ENCODE measurements around the gene IL10.
A peak's percentile ranks its signal among the peaks of the same experiment; 100 is the strongest.

The IL10 gene

DNA sequence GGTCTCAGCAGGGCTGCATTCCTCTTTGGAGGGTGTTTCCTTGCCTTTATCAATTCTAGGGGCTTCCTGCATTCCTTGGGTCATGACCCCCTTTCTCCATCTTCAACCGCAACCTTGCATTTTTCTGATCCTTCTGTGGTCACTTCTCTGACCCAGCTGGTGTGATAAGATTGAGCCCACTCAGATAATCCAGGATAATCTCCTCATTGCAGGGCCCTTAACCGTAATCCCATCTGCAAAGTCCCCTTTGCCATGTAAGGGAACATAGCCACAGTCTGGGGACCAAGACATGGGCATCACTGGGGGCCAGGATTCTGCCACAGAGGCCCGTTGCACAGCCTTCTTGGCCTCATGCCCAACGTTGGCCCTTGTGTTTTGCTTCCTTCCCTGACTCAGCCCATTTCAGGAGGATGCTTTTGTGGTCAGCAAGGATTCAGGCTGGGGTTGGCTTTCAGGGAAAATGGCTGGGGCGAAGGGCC is 36.7 kb downstream of the IL10 start:
- no peaks in the 10 kb centered on the region for H3K27me3 ChIP-seq (ENCODE audit: control insufficient read depth in 3 of 3, insufficient read depth in 3 of 3, low read depth in 1 of 3, low read length in 3 of 3)
- no peak overlapping the region for H2AFZ ChIP-seq (ENCODE audit: low read length)
- no peak overlapping the region for H4K8ac ChIP-seq (ENCODE audit: low read depth, low read length)
- H2BK5ac ChIP-seq (ENCODE audit: low read length), result no peak overlapping the region
- no peaks in the 10 kb centered on the region for H3K79me1 ChIP-seq (ENCODE audit: low read depth, low read length)
- H2AK5ac ChIP-seq (ENCODE audit: low read depth, low read length), result no peak overlapping the region
- no peak overlapping the region for H3K4me3 ChIP-seq (ENCODE audit: low read length in 2 of 2)
- no peak overlapping the region for H2BK12ac ChIP-seq (ENCODE audit: low read length)
- peaks cover 31 to 44% of the 10 kb centered on the region in 2 donors for H3K36me3 ChIP-seq (replicated peaks in 1 of 2; ENCODE audit: control insufficient read depth in 2 of 2, insufficient read depth in 2 of 2, low read length in 2 of 2)
- no peak overlapping the region for H2BK120ac ChIP-seq (ENCODE audit: low read depth, low read length)
- no peak for DNase-seq (ENCODE audit: low spot score)
- no CpG with 5 or more reads among the region's 5 CpGs for WGBS, 2 donors (ENCODE audit: extremely low coverage in 2 of 2, insufficient read length in 2 of 2, insufficient replicate concordance in 1 of 2)
- no peak overlapping the region for H3K14ac ChIP-seq (ENCODE audit: low read length)
- no peak overlapping the region for H3K27ac ChIP-seq (replicated peaks; ENCODE audit: low read length)
- no peak overlapping the region for H4K91ac ChIP-seq (ENCODE audit: low read depth, low read length, poor library complexity)
- H3K4ac ChIP-seq (ENCODE audit: low read length), result no peak overlapping the region
- H2BK15ac ChIP-seq (ENCODE audit: low read length), result no peak overlapping the region
- no peak overlapping the region for H3K4me2 ChIP-seq (ENCODE audit: insufficient read depth, low read length, poor library complexity, severe bottlenecking)
- H3K9me3 ChIP-seq (replicated peaks in 1 of 2; ENCODE audit: control insufficient read depth in 2 of 2, insufficient read depth in 1 of 2, low read depth in 1 of 2, low read length in 2 of 2), result no peaks in the 10 kb centered on the region
- no peak overlapping the region for H3K23ac ChIP-seq (ENCODE audit: low read depth, low read length, poor library complexity)
- no peak overlapping the region for H3K9ac ChIP-seq (ENCODE audit: low read depth, low read length, poor library complexity)
- H3K18ac ChIP-seq (ENCODE audit: low read length), result no peak overlapping the region
- peaks cover 3 to 12% of the 10 kb centered on the region in 2 donors for H3K4me1 ChIP-seq (ENCODE audit: control insufficient read depth in 2 of 2, insufficient read depth in 1 of 2, low read depth in 1 of 2, low read length in 2 of 2)

DNA sequence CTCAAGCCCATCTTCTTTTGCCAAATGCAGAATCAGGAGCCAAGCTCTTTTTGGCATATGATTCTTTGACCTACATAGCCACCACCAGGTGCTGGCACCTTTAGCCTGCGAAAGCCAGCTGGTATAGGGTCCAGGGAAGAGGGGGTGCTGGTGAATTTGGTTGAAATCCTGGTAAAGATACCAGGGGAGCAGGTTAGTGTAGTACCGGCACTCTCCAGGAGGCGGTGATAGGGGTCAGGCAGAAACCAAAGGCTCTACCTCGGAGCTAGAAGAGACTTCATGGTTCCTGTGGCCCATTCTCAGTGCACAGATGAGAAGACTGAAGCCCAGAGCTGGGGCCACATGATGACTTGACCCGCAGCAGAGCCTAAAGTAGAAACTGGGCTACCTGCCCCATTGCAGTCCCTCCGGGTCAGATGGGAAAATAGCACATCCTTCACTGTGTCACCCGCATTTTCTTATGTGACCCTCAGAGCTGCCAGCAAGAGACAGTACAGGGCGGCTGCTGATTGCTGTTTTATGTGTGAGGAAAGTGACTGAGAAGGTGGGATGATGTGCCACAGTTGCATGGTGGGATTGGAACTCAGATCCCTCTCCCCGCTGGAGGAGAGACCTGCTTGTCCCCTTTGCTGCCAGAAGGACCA is 37.7 kb downstream of the IL10 start:
- peak; percentile 45 for DNase-seq (ENCODE audit: low spot score)
- H3K27me3 ChIP-seq (ENCODE audit: control insufficient read depth in 3 of 3, insufficient read depth in 3 of 3, low read depth in 1 of 3, low read length in 3 of 3), result no peaks in the 10 kb centered on the region
- H3K18ac ChIP-seq (ENCODE audit: low read length), result no peak overlapping the region
- no peak overlapping the region for H3K4ac ChIP-seq (ENCODE audit: low read length)
- no peak overlapping the region for H2BK12ac ChIP-seq (ENCODE audit: low read length)
- no peak overlapping the region for H3K27ac ChIP-seq (replicated peaks; ENCODE audit: low read length)
- H3K4me2 ChIP-seq (ENCODE audit: insufficient read depth, low read length, poor library complexity, severe bottlenecking), result no peak overlapping the region
- H3K23ac ChIP-seq (ENCODE audit: low read depth, low read length, poor library complexity), result no peak overlapping the region
- H2BK15ac ChIP-seq (ENCODE audit: low read length), result no peak overlapping the region
- no peak overlapping the region for H2AFZ ChIP-seq (ENCODE audit: low read length)
- H3K79me1 ChIP-seq (ENCODE audit: low read depth, low read length), result no peaks in the 10 kb centered on the region
- no peak overlapping the region for H3K4me3 ChIP-seq (ENCODE audit: low read length in 2 of 2)
- no peak overlapping the region for H4K8ac ChIP-seq (ENCODE audit: low read depth, low read length)
- H3K4me1 ChIP-seq (ENCODE audit: control insufficient read depth in 2 of 2, insufficient read depth in 1 of 2, low read depth in 1 of 2, low read length in 2 of 2), result peaks cover 3 to 12% of the 10 kb centered on the region in 2 donors
- H3K9ac ChIP-seq (ENCODE audit: low read depth, low read length, poor library complexity), result no peak overlapping the region
- H2AK5ac ChIP-seq (ENCODE audit: low read depth, low read length), result no peak overlapping the region
- peaks cover 38 to 54% of the 10 kb centered on the region in 2 donors for H3K36me3 ChIP-seq (replicated peaks in 1 of 2; ENCODE audit: control insufficient read depth in 2 of 2, insufficient read depth in 2 of 2, low read length in 2 of 2)
- no peaks in the 10 kb centered on the region for H3K9me3 ChIP-seq (replicated peaks in 1 of 2; ENCODE audit: control insufficient read depth in 2 of 2, insufficient read depth in 1 of 2, low read depth in 1 of 2, low read length in 2 of 2)
- H3K14ac ChIP-seq (ENCODE audit: low read length), result no peak overlapping the region
- WGBS, 2 donors (ENCODE audit: extremely low coverage in 2 of 2, insufficient read length in 2 of 2, insufficient replicate concordance in 1 of 2), result no CpG with 5 or more reads among the region's 9 CpGs
- H2BK120ac ChIP-seq (ENCODE audit: low read depth, low read length), result no peak overlapping the region
- H2BK5ac ChIP-seq (ENCODE audit: low read length), result no peak overlapping the region
- no peak overlapping the region for H4K91ac ChIP-seq (ENCODE audit: low read depth, low read length, poor library complexity)

DNA sequence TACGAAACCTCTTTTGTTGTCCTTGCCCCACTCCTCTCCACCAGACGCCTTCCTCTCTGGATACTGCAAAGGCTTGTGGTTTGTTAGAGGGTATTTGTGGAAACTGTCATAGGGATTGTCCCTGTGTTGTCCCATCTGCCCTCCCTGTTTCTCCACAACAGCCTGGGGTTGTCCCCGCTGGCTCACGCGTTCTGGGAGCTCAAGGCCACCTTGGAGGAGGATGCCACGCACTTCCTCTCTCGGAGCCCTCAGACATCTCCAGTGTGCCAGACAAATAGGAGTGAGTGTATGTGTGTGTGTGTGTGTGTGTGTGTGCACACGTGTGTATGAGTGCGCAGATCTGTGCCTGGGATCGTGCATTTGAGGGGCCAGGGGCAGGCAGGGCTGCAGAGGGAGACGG is 39.3 kb downstream of the IL10 start:
- Histone ChIP-seq H3K9me3 (replicated peaks in 1 of 2; ENCODE audit: control insufficient read depth in 2 of 2, insufficient read depth in 1 of 2, low read depth in 1 of 2, low read length in 2 of 2) (no peaks in the 10 kb centered on the region), H3K18ac (ENCODE audit: low read length) (no peak overlapping the region), H3K4me2 (ENCODE audit: insufficient read depth, low read length, poor library complexity, severe bottlenecking) (no peak overlapping the region), H2BK15ac (ENCODE audit: low read length) (no peak overlapping the region), H3K36me3 (replicated peaks in 1 of 2; ENCODE audit: control insufficient read depth in 2 of 2, insufficient read depth in 2 of 2, low read length in 2 of 2) (peaks cover 41 to 64% of the 10 kb centered on the region in 2 donors), H3K27ac (replicated peaks; ENCODE audit: low read length) (no peak overlapping the region), H2AK5ac (ENCODE audit: low read depth, low read length) (no peak overlapping the region), H2BK12ac (ENCODE audit: low read length) (no peak overlapping the region), H3K4ac (ENCODE audit: low read length) (no peak overlapping the region), H3K79me1 (ENCODE audit: low read depth, low read length) (peaks cover 3% of the 10 kb centered on the region), H3K23ac (ENCODE audit: low read depth, low read length, poor library complexity) (no peak overlapping the region), H2BK5ac (ENCODE audit: low read length) (no peak overlapping the region), H3K27me3 (ENCODE audit: control insufficient read depth in 3 of 3, insufficient read depth in 3 of 3, low read depth in 1 of 3, low read length in 3 of 3) (no peaks in the 10 kb centered on the region), H3K4me3 (ENCODE audit: low read length in 2 of 2) (no peak overlapping the region), H3K14ac (ENCODE audit: low read length) (no peak overlapping the region), H4K91ac (ENCODE audit: low read depth, low read length, poor library complexity) (no peak overlapping the region), H3K4me1 (ENCODE audit: control insufficient read depth in 2 of 2, insufficient read depth in 1 of 2, low read depth in 1 of 2, low read length in 2 of 2) (peaks cover 0 to 5% of the 10 kb centered on the region in 2 donors), H2BK120ac (ENCODE audit: low read depth, low read length) (no peak overlapping the region), H4K8ac (ENCODE audit: low read depth, low read length) (no peak overlapping the region), H2AFZ (ENCODE audit: low read length) (no peak overlapping the region), H3K9ac (ENCODE audit: low read depth, low read length, poor library complexity) (no peak overlapping the region)
- DNase-seq (ENCODE audit: low spot score), result no peak
- WGBS, 2 donors (ENCODE audit: extremely low coverage in 2 of 2, insufficient read length in 2 of 2, insufficient replicate concordance in 1 of 2), result no CpG with 5 or more reads among the region's 11 CpGs

DNA sequence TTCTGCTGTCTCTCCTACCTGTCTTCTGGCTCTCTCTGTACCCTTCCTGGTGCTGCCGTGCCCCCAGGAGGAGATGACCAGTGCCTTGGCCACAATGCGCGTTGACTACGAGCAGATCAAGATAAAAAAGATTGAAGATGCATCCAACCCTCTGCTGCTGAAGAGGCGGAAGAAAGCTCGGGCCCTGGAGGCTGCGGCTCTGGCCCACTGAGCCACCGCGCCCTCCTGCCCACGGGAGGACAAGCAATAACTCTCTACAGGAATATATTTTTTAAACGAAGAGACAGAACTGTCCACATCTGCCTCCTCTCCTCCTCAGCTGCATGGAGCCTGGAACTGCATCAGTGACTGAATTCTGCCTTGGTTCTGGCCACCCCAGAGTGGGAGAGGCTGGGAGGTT is 39.8 kb downstream of the IL10 start:
- Histone ChIP-seq H2BK15ac (ENCODE audit: low read length) (no peak overlapping the region), H3K79me1 (ENCODE audit: low read depth, low read length) (peaks cover 3% of the 10 kb centered on the region), H3K36me3 (replicated peaks in 1 of 2; ENCODE audit: control insufficient read depth in 2 of 2, insufficient read depth in 2 of 2, low read length in 2 of 2) (peaks cover 41 to 64% of the 10 kb centered on the region in 2 donors), H2AFZ (ENCODE audit: low read length) (no peak overlapping the region), H3K9ac (ENCODE audit: low read depth, low read length, poor library complexity) (no peak overlapping the region), H4K91ac (ENCODE audit: low read depth, low read length, poor library complexity) (no peak overlapping the region), H3K27ac (replicated peaks; ENCODE audit: low read length) (no peak overlapping the region), H3K14ac (ENCODE audit: low read length) (no peak overlapping the region), H3K4me1 (ENCODE audit: control insufficient read depth in 2 of 2, insufficient read depth in 1 of 2, low read depth in 1 of 2, low read length in 2 of 2) (peaks cover 0 to 2% of the 10 kb centered on the region in 2 donors), H2BK12ac (ENCODE audit: low read length) (no peak overlapping the region), H4K8ac (ENCODE audit: low read depth, low read length) (no peak overlapping the region), H2BK5ac (ENCODE audit: low read length) (no peak overlapping the region), H3K27me3 (ENCODE audit: control insufficient read depth in 3 of 3, insufficient read depth in 3 of 3, low read depth in 1 of 3, low read length in 3 of 3) (no peaks in the 10 kb centered on the region), H3K23ac (ENCODE audit: low read depth, low read length, poor library complexity) (no peak overlapping the region), H3K4me3 (ENCODE audit: low read length in 2 of 2) (no peak overlapping the region), H3K18ac (ENCODE audit: low read length) (no peak overlapping the region), H2AK5ac (ENCODE audit: low read depth, low read length) (no peak overlapping the region), H2BK120ac (ENCODE audit: low read depth, low read length) (no peak overlapping the region), H3K4me2 (ENCODE audit: insufficient read depth, low read length, poor library complexity, severe bottlenecking) (no peak overlapping the region), H3K9me3 (replicated peaks in 1 of 2; ENCODE audit: control insufficient read depth in 2 of 2, insufficient read depth in 1 of 2, low read depth in 1 of 2, low read length in 2 of 2) (no peaks in the 10 kb centered on the region), H3K4ac (ENCODE audit: low read length) (no peak overlapping the region)
- no CpG with 5 or more reads among the region's 11 CpGs for WGBS, 2 donors (ENCODE audit: extremely low coverage in 2 of 2, insufficient read length in 2 of 2, insufficient replicate concordance in 1 of 2)
- DNase-seq (ENCODE audit: low spot score), result no peak
